Erythroblast (primary cell): ENCODE measurements around the gene AVPR1A.

Experiments
- GATA1 ChIP-seq: IDR thresholded peaks from 2 replicates; pipeline ENCODE4 v1.6.1; 2011; ENCODE audit warnings: low read depth, mild to moderate bottlenecking, control low read depth, low read length, moderate library complexity
- POLR2A ChIP-seq: IDR thresholded peaks from 2 replicates; pipeline ENCODE4 v1.6.1; 2011; ENCODE audit warnings: mild to moderate bottlenecking, low read length

- TF ChIP-seq POLR2A (no peak), GATA1 (no peak)
Measured at GRCh38 chr12:63132201-63132600, 18.8 kb downstream of the AVPR1A start.
